H1 (cell line): ENCODE results near the gene HMCN1. TPM values are rescaled to one million over a fixed set of nuclear protein-coding genes. Genes with fewer than 3 reads are reported as not detected.

Experiments
- CTCF ChIA-PET: fragments of 300-600 bp; sonication (Branson Sonifier 250); formaldehyde crosslinking; loops from one replicate; lab custom pipeline; 2021; ENCODE audit not compliant: partially characterized antibody; lab: Charles Lee
- POLR2A ChIA-PET: fragments of 300-600 bp; sonication (Branson Sonifier 250); formaldehyde crosslinking; loops from one replicate; lab custom pipeline; 2021; ENCODE audit warnings: inconsistent platforms; ENCODE audit not compliant: partially characterized antibody; lab: Charles Lee
- DNase-seq, 2 experiments: peaks; one replicate each; pipeline versions ENCODE4 v3.0.0 to v3.0.0-alpha.2; 2010 to 2022; ENCODE audit warnings: low spot score in 2 of 2, low read depth in 1 of 2, mixed read lengths in 1 of 2
- FAIRE-seq: peaks from 2 replicates; lab custom pipeline; 2011; peaks lifted over from hg19 to GRCh38; lab: Jason Lieb, UNC
- H2AFZ ChIP-seq: 2 replicates; pipeline ENCODE4 v1.8.1; 2012; ENCODE audit warnings: low read length, inconsistent platforms
- H2AK5ac ChIP-seq: 2 replicates; pipeline ENCODE4 v1.6.1; 2013; ENCODE audit warnings: low read depth, low read length
- H2BK120ac ChIP-seq: replicated peaks from 2 replicates; pipeline ENCODE3; 2013; ENCODE audit warnings: low read depth, low read length, inconsistent platforms
- H2BK12ac ChIP-seq: 2 replicates; pipeline ENCODE4 v1.6.1; 2013; ENCODE audit warnings: low read depth, low read length
- H2BK15ac ChIP-seq: 2 replicates; pipeline ENCODE4 v1.6.1; 2013; ENCODE audit warnings: low read length
- H2BK20ac ChIP-seq: 2 replicates; pipeline ENCODE4 v1.6.1; 2013; ENCODE audit warnings: low read length
- H2BK5ac ChIP-seq: 2 replicates; pipeline ENCODE4 v1.6.1; 2013; ENCODE audit warnings: low read depth, low read length
- H3K14ac ChIP-seq: 2 replicates; pipeline ENCODE4 v1.6.1; 2013; ENCODE audit warnings: inconsistent platforms; ENCODE audit not compliant: insufficient read length
- H3K18ac ChIP-seq: 2 replicates; pipeline ENCODE4 v1.6.1; 2013; ENCODE audit warnings: low read length; ENCODE audit errors: extremely low read depth
- H3K23ac ChIP-seq: 2 replicates; pipeline ENCODE4 v1.6.1; 2013; ENCODE audit warnings: inconsistent platforms; ENCODE audit not compliant: insufficient read length
- H3K23me2 ChIP-seq: 2 replicates; pipeline ENCODE4 v1.6.1; 2013; ENCODE audit warnings: low read depth, low read length
- H3K27ac ChIP-seq: 2 replicates; pipeline ENCODE4 v1.6.1; 2011; ENCODE audit warnings: low read depth, low read length, inconsistent platforms
- H3K27me3 ChIP-seq, 4 experiments: replicated peaks in 1 of 4; 1 replicate in 1 of 4; 2 replicates in 3 of 4; pipeline versions ENCODE4 v1.6.1 to v1.8.1; 2011 to 2013; ENCODE audit warnings: low read length in 3 of 4, mild to moderate bottlenecking in 3 of 4, inconsistent platforms in 2 of 4, mixed read lengths in 2 of 4, moderate library complexity in 1 of 4; ENCODE audit not compliant: control insufficient read depth in 3 of 4, insufficient read depth in 3 of 4; ENCODE audit errors: extremely low read depth in 1 of 4
- H3K36me3 ChIP-seq, 4 experiments: 2 replicates each; pipeline versions ENCODE4 v1.6.1 to v1.8.1; 2011 to 2013; ENCODE audit warnings: mild to moderate bottlenecking in 4 of 4, low read length in 3 of 4, moderate library complexity in 2 of 4, control low read depth in 1 of 4, inconsistent platforms in 1 of 4; ENCODE audit not compliant: insufficient read depth in 4 of 4, control insufficient read depth in 2 of 4
- H3K4ac ChIP-seq: replicated peaks from 2 replicates; pipeline ENCODE3; 2013; ENCODE audit warnings: low read length, low read depth, mixed read lengths, inconsistent platforms; ENCODE audit not compliant: insufficient read length
- H3K4me1 ChIP-seq, 4 experiments: replicated peaks in 1 of 4; 1 replicate in 1 of 4; 2 replicates in 3 of 4; pipeline versions ENCODE4 v1.6.1 to v1.8.1; 2011 to 2013; ENCODE audit warnings: low read length in 3 of 4, inconsistent platforms in 2 of 4, mixed read lengths in 1 of 4; ENCODE audit not compliant: insufficient read depth in 4 of 4, control insufficient read depth in 3 of 4
- H3K4me2 ChIP-seq, 2 experiments: 2 replicates each; pipeline versions ENCODE4 v1.6.1 to v1.8.1; 2011 to 2013; ENCODE audit warnings: low read depth in 2 of 2, low read length in 2 of 2, control low read depth in 1 of 2, inconsistent platforms in 1 of 2, mild to moderate bottlenecking in 1 of 2; ENCODE audit not compliant: insufficient read depth in 1 of 2
- H3K4me3 ChIP-seq, 4 experiments: fragments of 200-600, 300-600 bp in 1 of 4; sonication (generic), shearing (Covaris generic), sonication (Bioruptor Twin) in 1 of 4; 2 replicates each; pipeline versions ENCODE4 v1.5.1 to v1.8.1; 2011 to 2016; ENCODE audit warnings: low read length in 4 of 4, low read depth in 3 of 4, control low read depth in 2 of 4, inconsistent platforms in 2 of 4, mild to moderate bottlenecking in 2 of 4, mixed read lengths in 1 of 4, moderate library complexity in 1 of 4; ENCODE audit not compliant: insufficient read depth in 2 of 4; ENCODE audit errors: extremely low read depth in 1 of 4
- H3K56ac ChIP-seq: replicated peaks from 2 replicates; pipeline ENCODE3; 2013; ENCODE audit warnings: low read depth, mild to moderate bottlenecking, mixed read lengths, low read length, inconsistent platforms; ENCODE audit not compliant: insufficient read length
- H3K79me1 ChIP-seq: 2 replicates; pipeline ENCODE4 v1.6.1; 2013; ENCODE audit warnings: low read depth, low read length, control low read depth
- H3K79me2 ChIP-seq, 2 experiments: 2 replicates each; pipeline versions ENCODE4 v1.6.1 to v1.8.1; 2012 to 2013; ENCODE audit warnings: low read length in 2 of 2, mild to moderate bottlenecking in 2 of 2, inconsistent platforms in 1 of 2; ENCODE audit not compliant: insufficient read depth in 2 of 2, control insufficient read depth in 1 of 2
- H3K9ac ChIP-seq, 4 experiments: replicated peaks in 1 of 4; 1 replicate in 1 of 4; 2 replicates in 3 of 4; pipeline versions ENCODE4 v1.6.1 to v1.8.1; 2011 to 2013; ENCODE audit warnings: low read depth in 3 of 4, low read length in 3 of 4, control low read depth in 2 of 4, mild to moderate bottlenecking in 2 of 4, moderate library complexity in 2 of 4, inconsistent platforms in 1 of 4; ENCODE audit errors: extremely low read depth in 1 of 4
- H3K9me3 ChIP-seq, 2 experiments: 2 replicates each; pipeline versions ENCODE4 v1.6.1 to v1.8.1; 2012 to 2013; ENCODE audit warnings: mild to moderate bottlenecking in 2 of 2, moderate library complexity in 2 of 2, control low read depth in 1 of 2, inconsistent platforms in 1 of 2, low read depth in 1 of 2, low read length in 1 of 2, mixed read lengths in 1 of 2; ENCODE audit not compliant: insufficient read depth in 2 of 2
- H4K20me1 ChIP-seq, 2 experiments: replicated peaks in 1 of 2; 2 replicates each; pipeline versions ENCODE3 to v1.8.1; 2011 to 2013; ENCODE audit warnings: inconsistent platforms in 2 of 2, low read length in 2 of 2, mild to moderate bottlenecking in 1 of 2; ENCODE audit not compliant: insufficient read depth in 2 of 2, control insufficient read depth in 1 of 2
- H4K5ac ChIP-seq: 2 replicates; pipeline ENCODE4 v1.6.1; 2013; ENCODE audit warnings: low read length, low read depth, mixed read lengths, inconsistent platforms; ENCODE audit not compliant: insufficient read length
- H4K8ac ChIP-seq: 2 replicates; pipeline ENCODE4 v1.8.0; 2013; ENCODE audit warnings: mild to moderate bottlenecking, moderate library complexity, low read length, inconsistent platforms; ENCODE audit not compliant: insufficient read depth; ENCODE audit errors: extremely low read depth
- H4K91ac ChIP-seq: replicated peaks from 2 replicates; pipeline ENCODE3; 2013; ENCODE audit warnings: low read length, mixed read lengths, inconsistent platforms; ENCODE audit not compliant: insufficient read length
- JUND ChIP-seq: IDR thresholded peaks from 2 replicates; pipeline ENCODE4 v1.6.1; 2011; ENCODE audit warnings: mild to moderate bottlenecking, improper control_type of control experiment, low read length
- MAX ChIP-seq: IDR thresholded peaks from 2 replicates; pipeline ENCODE4 v1.6.1; 2012; ENCODE audit warnings: inconsistent platforms
- WGBS, 2 experiments: shearing (Covaris generic) in 1 of 2; methylation state at CpG; one replicate each; pipeline versions ENCODE4 v1.1.6 to v1.1.7; 2013 to 2015; ENCODE audit warnings: low lambda C conversion rate in 2 of 2, mixed read lengths in 2 of 2, inconsistent platforms in 1 of 2, low coverage in 1 of 2, missing lambda C conversion rate in 1 of 2; ENCODE audit not compliant: insufficient replicate concordance in 2 of 2, insufficient coverage in 1 of 2, insufficient read length in 1 of 2; ENCODE audit errors: extremely low coverage in 1 of 2, missing lambda C conversion rate in 1 of 2; 5-methylcytosine and 5-hydroxymethylcytosine counted together
- polyA plus RNA-seq, 7 experiments: library from polyadenylated mRNA; depleted of rRNA in 3 of 7; stranded (reverse) in 5 of 7; unstranded in 2 of 7; fragments of >200 nt in 5 of 7; fragments of 200-250 nt in 2 of 7; gene quantifications; 1 replicate in 5 of 7; 2 replicates in 1 of 7; 4 replicates in 1 of 7; pipeline versions ENCODE4 v1.2.1 to v1.2.3, GENCODE V29; 2011 to 2013; ENCODE audit warnings: missing spikeins in 2 of 7, mixed read lengths in 2 of 7
- total RNA-seq: library from RNA; stranded (reverse); fragmentation: NEBNext Ultra II Directional; extraction: Animal tissue kit (Norgen Biotek cat#: 25700); gene quantifications from 2 replicates; pipeline ENCODE4 v1.2.1, GENCODE V29; 2021

The HMCN1 gene
- total and polyA plus RNA-seq, 2 of the 8 experiments (the other 6 are each of a cell fraction or from before 2014, with no cell fraction given) = 13.8 to 14.6 TPM

- Histone ChIP-seq H4K91ac (no peak overlapping the region), H2AK5ac (no peak overlapping the region), H4K20me1 (no peaks in the 10 kb centered on the region), H3K23me2 (no peaks in the 10 kb centered on the region), H2BK15ac (no peak overlapping the region), H3K4ac (no peak overlapping the region), H3K14ac (no peak overlapping the region), H3K4me2 (no peak overlapping the region), H3K9ac (no peak overlapping the region), H3K36me3 (no peaks in the 10 kb centered on the region), H2BK12ac (no peak overlapping the region), H3K18ac (no peak overlapping the region), H3K79me1 (no peaks in the 10 kb centered on the region), H3K4me3 (no peak overlapping the region), H2BK20ac (peak overlapping the region; percentile 36; the same call in 1 of the 2 replicates), H4K5ac (no peak overlapping the region), H3K27ac (no peak overlapping the region), H3K9me3 (no peaks in the 10 kb centered on the region), H3K4me1 (peaks cover 0 to 7% (median 4%) of the 10 kb centered on the region in 4 experiments; a peak in 4 of 7 replicates), H4K8ac (no peak overlapping the region), H3K27me3 (no peaks in the 10 kb centered on the region), H2BK5ac (no peak overlapping the region), H2AFZ (no peak overlapping the region), H3K56ac (no peak overlapping the region), H3K79me2 (no peaks in the 10 kb centered on the region), H3K23ac (no peak overlapping the region), H2BK120ac (no peak overlapping the region)
- FAIRE-seq (no peak), DNase-seq (no peak)
- 92% methylated on average over 4 of the region's 4 CpGs; no CpG with 5 or more reads in 1 of the 2 experiments for WGBS, 2 experiments
- POLR2A ChIA-PET = interaction anchor here (0.7 kb wide), 1 partner anchor 19 kb away, joined by 3 read pairs; no protein-coding TSS in a partner anchor
- CTCF ChIA-PET = interaction anchor here (2.3 to 8.8 kb wide), 2 partner anchors 51 to 488 kb away, joined by 12 to 42 read pairs; no protein-coding TSS in a partner anchor
- TF ChIP-seq JUND = no peak
- TF ChIP-seq MAX = no peak
Measured at GRCh38 chr1:186207391-186208085, 473.3 kb downstream of the HMCN1 start.
